IMR-90 (cell line): Measurements from ENCODE around the gene DLL4. TPM values are rescaled to one million over a fixed set of nuclear protein-coding genes. Genes with fewer than 3 reads are reported as not detected.

ENCODE experiments used
- ATAC-seq: fragments of 200-7000 bp; cut with Tn5 transposase; 2 replicates; pipeline ENCODE4 v1.9.1; 2020; ENCODE audit warnings: low read depth, mild to moderate bottlenecking, moderate library complexity
- BruUV-seq: library from RNA; stranded (reverse); fragments of 400-500 nt; replicated peaks from 2 replicates; lab custom pipeline; 2021; lab: Mats Ljungman, UMichigan
- CTCF ChIA-PET: fragments of 300-600 bp; formaldehyde crosslinking; extraction: SDS; loops from one replicate; lab custom pipeline; 2021; ENCODE audit warnings: antibody characterized with exemption; lab: Yijun Ruan, JAX
- POLR2A ChIA-PET: fragments of 300-600 bp; sonication (Branson Sonifier 250); formaldehyde crosslinking; loops from one replicate; lab custom pipeline; 2022; ENCODE audit warnings: antibody characterized with exemption; ENCODE audit not compliant: unreplicated experiment; lab: Charles Lee
- DNase-seq: peaks from one replicate; pipeline ENCODE4 v3.0.0; 2013
- H2AFZ ChIP-seq: replicated peaks from 2 replicates; pipeline ENCODE3; 2013; ENCODE audit warnings: low read length, mild to moderate bottlenecking; ENCODE audit not compliant: poor library complexity
- H2AK5ac ChIP-seq: 2 replicates; pipeline ENCODE4 v1.6.1; 2013; ENCODE audit warnings: low read depth, low read length, inconsistent platforms
- H2AK9ac ChIP-seq: replicated peaks from 2 replicates; pipeline ENCODE3; 2013; ENCODE audit warnings: mild to moderate bottlenecking, low read depth, low read length, moderate library complexity; ENCODE audit not compliant: poor library complexity
- H2BK120ac ChIP-seq: 2 replicates; pipeline ENCODE4 v1.6.1; 2013; ENCODE audit warnings: low read depth, low read length, inconsistent platforms
- H2BK15ac ChIP-seq: 3 replicates; pipeline ENCODE4 v1.6.1; 2013; ENCODE audit warnings: low read depth, low read length, inconsistent platforms
- H2BK20ac ChIP-seq: 2 replicates; pipeline ENCODE4 v1.6.1; 2013; ENCODE audit warnings: low read depth, mild to moderate bottlenecking, inconsistent platforms, low read length, moderate library complexity
- H2BK5ac ChIP-seq: 2 replicates; pipeline ENCODE4 v1.6.1; 2013; ENCODE audit warnings: mild to moderate bottlenecking, low read depth, low read length, inconsistent platforms; ENCODE audit not compliant: poor library complexity, severe bottlenecking
- H3K14ac ChIP-seq: replicated peaks from 2 replicates; pipeline ENCODE4 v1.6.1; 2013; ENCODE audit warnings: low read depth, low read length, inconsistent platforms
- H3K18ac ChIP-seq: 2 replicates; pipeline ENCODE4 v1.6.1; 2013; ENCODE audit warnings: low read depth, low read length, control low read depth
- H3K23ac ChIP-seq: 2 replicates; pipeline ENCODE4 v1.6.1; 2013; ENCODE audit warnings: low read depth, low read length, inconsistent platforms
- H3K27ac ChIP-seq: 2 replicates; pipeline ENCODE4 v1.5.1; 2013; ENCODE audit warnings: mild to moderate bottlenecking, control low read depth, low read length; ENCODE audit not compliant: insufficient read depth
- H3K27me3 ChIP-seq: 2 replicates; pipeline ENCODE4 v1.6.1; 2013; ENCODE audit warnings: low read length; ENCODE audit not compliant: control insufficient read depth, insufficient read depth
- H3K36me3 ChIP-seq: 2 replicates; pipeline ENCODE4 v1.6.1; 2013; ENCODE audit warnings: low read length, mixed read lengths; ENCODE audit not compliant: control insufficient read depth, insufficient read depth
- H3K4ac ChIP-seq: 2 replicates; pipeline ENCODE4 v1.6.1; 2013; ENCODE audit warnings: low read depth, low read length, inconsistent platforms
- H3K4me1 ChIP-seq: 2 replicates; pipeline ENCODE4 v1.6.1; 2013; ENCODE audit warnings: low read length, mixed read lengths; ENCODE audit not compliant: control insufficient read depth, insufficient read depth
- H3K4me2 ChIP-seq: 2 replicates; pipeline ENCODE4 v1.6.1; 2013; ENCODE audit warnings: low read depth, mild to moderate bottlenecking, control low read depth, low read length, moderate library complexity
- H3K4me3 ChIP-seq: 2 replicates; pipeline ENCODE4 v1.5.1; 2013; ENCODE audit warnings: low read depth, mild to moderate bottlenecking, control low read depth, low read length, moderate library complexity; ENCODE audit not compliant: insufficient read depth
- H3K56ac ChIP-seq: 2 replicates; pipeline ENCODE4 v1.6.1; 2013; ENCODE audit warnings: low read length, inconsistent platforms; ENCODE audit not compliant: insufficient read depth; ENCODE audit errors: extremely low read depth
- H3K79me1 ChIP-seq, 2 experiments: 2 replicates each; pipeline ENCODE4 v1.6.1; 2013; ENCODE audit warnings: low read length in 2 of 2, inconsistent platforms in 1 of 2, low read depth in 1 of 2
- H3K9ac ChIP-seq: 2 replicates; pipeline ENCODE4 v1.6.1; 2013; ENCODE audit warnings: low read depth, low read length, control low read depth
- H3K9me1 ChIP-seq: 2 replicates; pipeline ENCODE4 v1.6.1; 2013; ENCODE audit warnings: low read length, inconsistent platforms; ENCODE audit not compliant: insufficient read depth
- H3K9me3 ChIP-seq: 2 replicates; pipeline ENCODE4 v1.6.1; 2013; ENCODE audit warnings: low read length; ENCODE audit not compliant: control insufficient read depth, insufficient read depth
- H4K20me1 ChIP-seq: 2 replicates; pipeline ENCODE4 v1.6.1; 2013; ENCODE audit warnings: low read length, inconsistent platforms; ENCODE audit not compliant: insufficient read depth
- H4K5ac ChIP-seq: 2 replicates; pipeline ENCODE4 v1.6.1; 2013; ENCODE audit warnings: mild to moderate bottlenecking, low read depth, low read length, control low read depth
- H4K8ac ChIP-seq, 2 experiments: 2 replicates each; pipeline ENCODE4 v1.6.1; 2013; ENCODE audit warnings: low read depth in 2 of 2, low read length in 2 of 2, control low read depth in 1 of 2, inconsistent platforms in 1 of 2
- H4K91ac ChIP-seq: 2 replicates; pipeline ENCODE4 v1.6.1; 2013; ENCODE audit warnings: low read depth, low read length, inconsistent platforms; ENCODE audit not compliant: insufficient read depth
- BHLHE40 ChIP-seq: fragments of 150-350 bp; IDR thresholded peaks from 2 replicates; pipeline ENCODE4 v1.6.1; 2016; ENCODE audit warnings: mild to moderate bottlenecking, low read depth, low read length
- CEBPB ChIP-seq: IDR thresholded peaks from 2 replicates; pipeline ENCODE4 v1.6.1; 2012; ENCODE audit warnings: low read depth, low read length, improper control_type of control experiment
- CHD1 ChIP-seq: IDR thresholded peaks from 2 replicates; pipeline ENCODE4 v1.6.1; 2012; ENCODE audit warnings: low read depth, low read length, improper control_type of control experiment
- CTCF ChIP-seq: conservative IDR thresholded peaks from 2 replicates; pipeline ENCODE4 v1.5.1; 2012; ENCODE audit warnings: mild to moderate bottlenecking, low read depth, low read length, improper control_type of control experiment
- ELK1 ChIP-seq: fragments of 150-350 bp; IDR thresholded peaks from 2 replicates; pipeline ENCODE4 v1.6.1; 2016; ENCODE audit warnings: low read depth, mild to moderate bottlenecking, low read length, moderate library complexity, borderline replicate concordance
- FOS ChIP-seq: fragments of 150-350 bp; IDR thresholded peaks from 2 replicates; pipeline ENCODE4 v1.6.1; 2016; ENCODE audit warnings: low read depth, low read length
- MAFK ChIP-seq: IDR thresholded peaks from 2 replicates; pipeline ENCODE4 v1.6.1; 2012; ENCODE audit warnings: low read depth, low read length, improper control_type of control experiment
- MAZ ChIP-seq: IDR thresholded peaks from 2 replicates; pipeline ENCODE4 v1.6.1; 2012; ENCODE audit warnings: low read depth, mild to moderate bottlenecking, low read length, improper control_type of control experiment, moderate library complexity, borderline replicate concordance
- MXI1 ChIP-seq: IDR thresholded peaks from 2 replicates; pipeline ENCODE4 v1.6.1; 2012; ENCODE audit warnings: low read depth, mild to moderate bottlenecking, low read length, moderate library complexity, borderline replicate concordance
- NFE2L2 ChIP-seq: fragments of 150-350 bp; IDR thresholded peaks from 2 replicates; pipeline ENCODE4 v1.6.1; 2016; ENCODE audit warnings: low read depth, mild to moderate bottlenecking, low read length
- POLR2A ChIP-seq: IDR thresholded peaks from 2 replicates; pipeline ENCODE4 v1.6.1; 2012; ENCODE audit warnings: mild to moderate bottlenecking, low read depth, low read length
- RAD21 ChIP-seq: IDR thresholded peaks from 2 replicates; pipeline ENCODE4 v1.6.1; 2012; ENCODE audit warnings: low read length, improper control_type of control experiment
- RCOR1 ChIP-seq: IDR thresholded peaks from 2 replicates; pipeline ENCODE4 v1.6.1; 2012; ENCODE audit warnings: mild to moderate bottlenecking, low read length, improper control_type of control experiment; ENCODE audit not compliant: insufficient replicate concordance
- RFX5 ChIP-seq: IDR thresholded peaks from 2 replicates; pipeline ENCODE4 v1.8.0; 2012; ENCODE audit warnings: low read depth, mild to moderate bottlenecking, low read length, moderate library complexity
- SMC3 ChIP-seq: fragments of 150-350 bp; IDR thresholded peaks from 2 replicates; pipeline ENCODE4 v1.6.1; 2016; ENCODE audit warnings: low read depth, mild to moderate bottlenecking, antibody characterized with exemption, low read length, moderate library complexity
- USF2 ChIP-seq: fragments of 150-350 bp; IDR thresholded peaks from 2 replicates; pipeline ENCODE4 v1.6.1; 2017; ENCODE audit warnings: mild to moderate bottlenecking, antibody characterized with exemption, low read length, low read depth
- WGBS, 2 experiments: methylation state at CpG; one replicate each; pipeline versions ENCODE4 v1.1.5 to v1.1.7; 2013; ENCODE audit warnings: missing lambda C conversion rate in 2 of 2; ENCODE audit not compliant: insufficient read length in 1 of 2; ENCODE audit errors: extremely low coverage in 2 of 2; 5-methylcytosine and 5-hydroxymethylcytosine counted together
- dilution Hi-C: fragments of 300-500 bp; cut with HindIII; formaldehyde crosslinking; loops from one replicate; pipeline ENCODE4 v1.14.3; 2018; ENCODE audit warnings: low sequenced_read_pairs; ENCODE audit not compliant: unreplicated experiment
- in situ Hi-C: fragments of 300-500 bp; cut with MboI; formaldehyde crosslinking; loops from 3 replicates; pipeline ENCODE4 v1.14.3; 2019; ENCODE audit warnings: low sequenced_read_pairs, inconsistent platforms, mixed read lengths
- intact Hi-C: fragments of 100-400 bp; cut with micrococcal nuclease; formaldehyde crosslinking; loops from 2 replicates; pipeline ENCODE4 v1.10.0; 2022
- polyA plus RNA-seq, 3 experiments: library from polyadenylated mRNA; depleted of rRNA; stranded (reverse); fragments of >200 nt; gene quantifications; 2 replicates each; pipeline ENCODE4 v1.2.3, GENCODE V29; 2012; ENCODE audit warnings: low replicate concordance in 1 of 3
- total RNA-seq: library from RNA; depleted of rRNA; stranded (reverse); fragments of >200 nt; gene quantifications from 2 replicates; pipeline ENCODE4 v1.2.3, GENCODE V29; 2012

Gene DLL4
- total and polyA plus RNA-seq, 2 of the 4 experiments (the other 2 are of a cell fraction), result 1.8 to 3.4 TPM

DNA sequence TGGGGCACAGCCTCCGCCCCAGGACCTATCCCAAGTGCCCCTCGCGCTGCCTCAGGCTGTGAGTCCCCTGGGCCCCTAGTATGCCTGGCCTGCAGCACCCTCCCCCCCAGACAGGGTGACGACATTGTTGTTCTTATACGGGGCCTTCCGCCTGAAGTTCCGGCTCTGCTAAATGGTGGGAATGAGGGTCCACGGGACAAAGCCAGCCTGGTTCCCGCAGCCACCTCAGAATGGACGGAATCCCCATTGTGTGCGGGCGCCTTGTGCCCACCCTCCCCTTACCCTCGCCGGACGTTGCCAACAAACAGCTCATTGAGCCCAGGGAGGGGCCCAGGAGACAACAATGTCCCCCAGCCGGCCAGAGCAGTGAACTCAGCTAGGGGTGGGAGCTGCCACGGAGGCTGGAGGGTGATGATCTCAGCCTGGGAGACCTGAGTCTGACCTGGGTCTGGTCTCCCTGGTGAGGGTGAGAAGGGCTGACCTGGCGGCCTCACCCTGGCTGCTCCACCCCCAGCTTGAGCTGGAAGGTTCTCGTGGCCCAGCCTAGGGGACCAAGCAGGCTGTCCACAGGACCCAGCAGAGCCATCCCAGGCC, 10.2 kb upstream of the DLL4 start:
- intact Hi-C loops, result no loop called here
- Histone ChIP-seq H4K91ac (no peak overlapping the region), H3K9ac (no peak overlapping the region), H4K20me1 (no peaks in the 10 kb centered on the region), H2BK5ac (no peak overlapping the region), H3K14ac (no peak overlapping the region), H3K23ac (no peak overlapping the region), H2BK20ac (no peak overlapping the region), H3K9me3 (no peaks in the 10 kb centered on the region), H2AK9ac (peak overlapping the region; percentile 65), H4K8ac (no peak overlapping the region; a peak in 1 of 4 replicates), H3K9me1 (peaks cover 3% of the 10 kb centered on the region), H3K18ac (no peak overlapping the region), H3K4me1 (peaks cover 2% of the 10 kb centered on the region; the same call in 1 of the 2 replicates), H3K27ac (no peak overlapping the region), H3K4me2 (no peak overlapping the region), H2BK15ac (no peak overlapping the region; the same call in 2 of the 3 replicates), H3K36me3 (no peaks in the 10 kb centered on the region), H3K27me3 (no peaks in the 10 kb centered on the region), H3K56ac (no peak overlapping the region; the same call in 1 of the 2 replicates), H4K5ac (no peak overlapping the region), H2BK120ac (no peak overlapping the region), H3K4me3 (no peak overlapping the region), H3K79me1 (no peaks in the 10 kb centered on the region), H2AFZ (peak overlapping the region; percentile 72), H3K4ac (no peak overlapping the region), H2AK5ac (no peak overlapping the region)
- ChIA-PET POLR2A (interaction anchor here (0.7 kb wide), 1 partner anchor 22 kb away, joined by 3 read pairs; no protein-coding TSS in a partner anchor), CTCF (no interaction called here)
- ATAC-seq (peak; percentile 24; the same call in 1 of the 2 replicates), DNase-seq (no peak)
- no CpG with 5 or more reads among the region's 19 CpGs for WGBS, 2 experiments
- BruUV-seq, result no TSS peak
- no peak for TF ChIP-seq MAZ
- TF ChIP-seq CHD1, result no peak
- no peak for TF ChIP-seq CEBPB
- no peak for TF ChIP-seq MXI1
- no peak for TF ChIP-seq NFE2L2
- TF ChIP-seq BHLHE40, result no peak
- TF ChIP-seq FOS, result no peak
- TF ChIP-seq ELK1, result no peak
- no peak for TF ChIP-seq RCOR1
- no peak for TF ChIP-seq RAD21
- no peak for TF ChIP-seq SMC3
- TF ChIP-seq MAFK, result no peak
- TF ChIP-seq CTCF, result no peak
- no peak for TF ChIP-seq RFX5
- no peak for TF ChIP-seq POLR2A
- no peak for TF ChIP-seq USF2
- in situ Hi-C loops, result no loop called here
- dilution Hi-C loops, result no loop called here
